ENCODE measurements around the gene C1QTNF8. TPM values are rescaled to one million over a fixed set of nuclear protein-coding genes. Genes with fewer than 3 reads are reported as not detected.

Gene C1QTNF8
- total RNA-seq, 1 donor = not detected

- TF ChIP-seq CTCF (IDR thresholded peaks at IDR 0.05; ENCODE audit: insufficient read depth, low read depth, low read length) = no peak
- no peak for DNase-seq (ENCODE audit: low read depth)
- H3K4me3 ChIP-seq (ENCODE audit: low read depth, low read length) = no peak overlapping the region
These were observed 46.7 kb downstream of the C1QTNF8 start for GRCh38 chr16:1049113-1049975.

- DNase-seq (ENCODE audit: low read depth) = peak; percentile 24
- TF ChIP-seq CTCF (IDR thresholded peaks at IDR 0.05; ENCODE audit: insufficient read depth, low read depth, low read length) = no peak
- no peak overlapping the region for H3K4me3 ChIP-seq (ENCODE audit: low read depth, low read length)
These were observed 47.5 kb downstream of the C1QTNF8 start for GRCh38 chr16:1048442-1049112.

GRCh38 chr16:1047801-1048200, 48.2 kb downstream of the C1QTNF8 start:
- no peak for DNase-seq (ENCODE audit: low read depth)
- no peak for TF ChIP-seq CTCF (IDR thresholded peaks at IDR 0.05; ENCODE audit: insufficient read depth, low read depth, low read length)
- no peak overlapping the region for H3K4me3 ChIP-seq (ENCODE audit: low read depth, low read length)

GRCh38 chr16:1047123-1047522, 48.9 kb downstream of the C1QTNF8 start:
- no peak overlapping the region for H3K4me3 ChIP-seq (ENCODE audit: low read depth, low read length)
- DNase-seq (ENCODE audit: low read depth) = no peak
- TF ChIP-seq CTCF (IDR thresholded peaks at IDR 0.05; ENCODE audit: insufficient read depth, low read depth, low read length) = no peak

GRCh38 chr16:1045993-1046911, 49.8 kb downstream of the C1QTNF8 start:
- TF ChIP-seq CTCF (IDR thresholded peaks at IDR 0.05; ENCODE audit: insufficient read depth, low read depth, low read length) = no peak
- no peak overlapping the region for H3K4me3 ChIP-seq (ENCODE audit: low read depth, low read length)
- DNase-seq (ENCODE audit: low read depth) = no peak

- H3K4me3 ChIP-seq (ENCODE audit: low read depth, low read length) = no peak overlapping the region
These were observed 50.6 kb downstream of the C1QTNF8 start for GRCh38 chr16:1045310-1045992.

More at GRCh38 chr16:1045310-1045992, 50.6 kb downstream of the C1QTNF8 start:
- DNase-seq (ENCODE audit: low read depth) = no peak
- TF ChIP-seq CTCF (IDR thresholded peaks at IDR 0.05; ENCODE audit: insufficient read depth, low read depth, low read length) = no peak
